HG03565 (cell line): ENCODE results near the gene COX18.
A peak's percentile ranks its signal among the peaks of the same experiment; 100 is the strongest.

Experiments used
- ATAC-seq: cut with Tn5 transposase; IDR thresholded peaks from one replicate; pipeline ENCODE4 v1.9.1; 2021; ENCODE audit warnings: mild to moderate bottlenecking, moderate library complexity; ENCODE audit not compliant: unreplicated experiment

The COX18 gene

DNA sequence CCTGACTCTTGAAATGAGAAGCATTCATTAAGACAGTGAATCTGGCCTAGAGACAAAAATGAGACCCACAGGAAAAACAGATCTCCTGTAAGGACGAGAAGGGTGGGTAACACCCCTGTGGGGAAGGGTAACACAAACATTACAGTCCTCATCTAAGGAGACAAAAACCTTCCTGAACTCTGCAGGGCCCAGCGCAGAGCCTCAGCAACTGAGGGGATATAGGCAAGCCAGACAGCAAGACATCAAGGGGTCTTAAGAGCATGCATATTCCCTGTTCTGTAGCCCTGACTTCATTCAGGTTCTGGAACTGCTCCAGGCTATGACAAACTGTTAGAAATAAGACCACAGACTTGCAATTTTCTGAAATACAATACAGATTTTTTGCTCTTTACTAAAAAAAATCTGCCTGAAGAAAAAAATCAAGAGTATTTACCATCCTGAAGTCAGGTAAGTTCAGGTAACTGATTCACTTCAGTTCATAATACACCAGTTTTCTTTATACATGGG lies 15.5 kb downstream of the COX18 start:
- ATAC-seq, result no peak

DNA sequence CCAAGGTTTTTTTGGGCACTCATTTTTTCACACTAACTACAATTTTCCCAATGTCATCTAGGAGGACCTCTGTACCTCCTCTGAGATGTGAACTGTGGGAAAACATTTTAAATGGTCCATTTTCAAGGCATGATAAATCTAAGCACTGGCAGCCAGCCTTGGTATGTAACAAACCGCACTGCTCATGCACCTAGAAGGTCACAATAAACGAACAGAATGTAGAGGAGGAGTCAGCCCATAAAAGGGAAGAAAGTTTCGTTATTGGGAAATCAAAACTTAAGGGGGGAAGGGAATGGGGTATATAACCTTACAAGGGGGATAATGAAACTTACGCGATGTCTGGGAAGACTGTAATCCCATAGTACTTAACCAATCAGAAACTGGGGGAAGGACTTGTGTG lies 16.4 kb downstream of the COX18 start:
- ATAC-seq, result no peak

DNA sequence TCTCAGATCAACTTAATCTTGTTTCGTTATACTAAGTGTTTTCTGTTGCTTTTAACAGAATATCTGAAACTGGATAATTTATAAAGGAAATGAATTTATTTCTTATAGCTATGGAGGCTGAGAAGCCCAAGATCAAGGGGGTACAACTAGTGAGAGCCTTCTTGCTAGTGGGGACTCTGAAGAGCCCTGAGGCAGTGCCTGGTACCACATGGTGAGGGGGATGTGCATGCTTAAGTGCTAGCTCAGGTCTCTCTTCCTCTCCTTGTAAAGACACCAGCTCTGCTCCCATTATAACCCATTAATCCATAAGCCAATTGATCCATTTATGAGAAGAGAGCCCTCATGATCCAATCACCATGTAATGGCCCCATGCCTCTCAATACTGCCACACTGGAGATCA lies 17.9 kb downstream of the COX18 start:
- no peak for ATAC-seq

DNA sequence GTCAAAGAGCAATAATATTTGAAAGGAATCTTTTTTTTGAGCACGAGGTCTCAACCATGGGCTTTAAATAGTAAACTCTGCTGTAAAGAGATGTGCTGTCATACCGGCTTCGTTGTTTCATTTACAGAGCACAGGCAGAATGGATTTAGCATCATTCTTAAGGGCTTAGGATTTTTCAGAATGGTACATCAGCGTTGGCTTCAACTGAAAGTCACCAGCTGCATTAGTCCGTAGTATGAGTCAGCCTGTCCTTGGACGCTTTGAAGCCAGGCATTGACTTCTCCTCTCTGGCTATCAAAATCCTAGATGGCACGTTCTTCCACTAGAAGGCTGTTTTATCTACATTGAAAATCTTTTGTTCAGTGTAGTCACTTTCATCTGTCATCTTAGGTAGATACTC lies 23.6 kb downstream of the COX18 start:
- ATAC-seq, result no peak

DNA sequence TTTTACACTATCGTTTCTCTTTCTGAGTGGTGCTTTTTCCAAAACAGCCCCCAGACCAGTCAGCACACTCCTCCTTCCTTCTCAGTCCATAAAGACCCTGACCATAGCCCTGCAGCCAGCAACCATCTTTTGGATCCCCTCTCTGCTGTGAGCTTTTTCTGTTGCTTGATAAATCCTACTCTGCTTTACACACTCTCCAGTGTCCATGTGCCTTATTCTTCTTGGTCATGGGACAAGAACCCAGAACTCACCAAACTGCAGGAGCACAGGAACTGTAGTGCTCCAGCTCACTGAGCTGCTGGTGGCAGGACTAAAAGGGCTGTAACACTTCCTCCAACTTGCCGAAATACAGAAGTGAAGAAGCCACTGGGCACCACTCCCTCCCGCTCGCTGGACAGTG lies 32.5 kb downstream of the COX18 start:
- ATAC-seq, result no peak

DNA sequence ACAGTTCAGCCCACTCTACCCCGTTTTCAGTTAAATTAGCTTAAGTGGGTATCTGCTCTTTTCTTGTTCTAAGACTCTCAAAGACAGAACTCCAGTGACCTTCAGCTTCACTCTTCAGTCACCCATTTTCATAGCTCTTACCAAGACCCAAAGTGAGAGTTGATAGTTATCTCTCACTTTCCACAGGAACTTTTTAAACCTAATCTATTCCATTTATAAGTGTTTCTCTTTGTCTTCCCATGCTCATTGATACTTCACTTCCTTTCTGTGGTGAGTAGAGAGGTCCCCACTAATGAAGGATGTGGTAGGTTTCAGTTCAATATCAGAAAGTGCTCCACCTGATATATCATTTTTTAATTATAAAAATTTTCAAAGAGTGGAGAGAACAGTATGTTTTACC lies 33.4 kb downstream of the COX18 start:
- ATAC-seq, result no peak

DNA sequence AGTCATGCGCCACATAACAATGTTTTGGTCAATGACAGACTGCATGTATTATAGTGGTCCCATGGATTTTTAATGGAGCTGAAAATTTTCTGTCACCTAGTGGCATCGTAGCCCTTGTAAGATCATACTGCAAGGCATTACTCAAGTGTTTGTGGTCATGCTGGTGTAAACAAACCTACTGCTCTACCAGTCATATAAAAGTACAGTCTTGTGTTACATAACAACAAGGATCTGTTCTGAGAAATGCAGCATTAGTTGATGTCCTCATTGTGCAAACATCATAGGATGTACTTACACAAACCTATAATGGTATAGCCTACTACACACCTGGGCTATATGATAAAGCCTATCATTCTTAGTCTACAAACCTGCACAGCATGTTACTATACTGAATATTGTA lies 34.6 kb downstream of the COX18 start:
- no peak for ATAC-seq

DNA sequence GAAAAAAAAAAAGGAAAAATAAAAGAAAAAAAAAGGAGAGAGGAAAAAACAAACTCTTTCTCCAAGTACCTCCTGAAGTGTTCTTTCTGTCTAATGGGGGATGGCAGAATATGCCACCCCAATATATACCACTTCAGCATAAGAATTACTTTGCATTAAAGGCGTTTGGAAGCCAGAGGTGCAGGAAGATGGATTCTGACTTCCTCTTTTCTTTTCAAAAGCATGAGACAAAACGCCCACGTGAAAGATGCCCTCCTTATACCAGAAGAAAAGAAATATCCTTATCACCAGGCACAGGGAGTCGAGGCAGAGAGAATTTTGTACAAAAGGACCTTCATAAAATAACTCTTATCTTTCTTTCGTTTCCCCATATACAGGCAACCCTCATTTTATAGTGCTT lies 40.9 kb downstream of the COX18 start:
- no peak for ATAC-seq

DNA sequence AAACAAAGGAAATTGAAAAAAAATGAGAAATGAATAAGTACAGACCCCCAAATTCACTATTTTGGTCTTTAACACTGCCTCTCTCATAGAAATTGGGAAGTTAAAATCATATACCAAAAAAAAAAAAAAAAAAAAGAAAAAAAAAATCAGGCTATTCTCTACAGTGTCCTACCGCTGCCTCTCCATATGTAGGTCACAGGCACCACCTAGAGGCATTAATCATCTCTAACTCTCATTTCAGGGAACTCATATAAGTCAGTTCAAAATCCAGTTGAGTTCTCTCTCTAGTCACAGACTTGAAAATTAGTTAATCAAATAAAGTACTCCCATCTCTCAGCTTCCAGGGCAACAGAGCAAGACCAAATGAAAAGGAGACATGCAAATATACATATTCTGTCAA lies 47.9 kb downstream of the COX18 start:
- no peak for ATAC-seq

DNA sequence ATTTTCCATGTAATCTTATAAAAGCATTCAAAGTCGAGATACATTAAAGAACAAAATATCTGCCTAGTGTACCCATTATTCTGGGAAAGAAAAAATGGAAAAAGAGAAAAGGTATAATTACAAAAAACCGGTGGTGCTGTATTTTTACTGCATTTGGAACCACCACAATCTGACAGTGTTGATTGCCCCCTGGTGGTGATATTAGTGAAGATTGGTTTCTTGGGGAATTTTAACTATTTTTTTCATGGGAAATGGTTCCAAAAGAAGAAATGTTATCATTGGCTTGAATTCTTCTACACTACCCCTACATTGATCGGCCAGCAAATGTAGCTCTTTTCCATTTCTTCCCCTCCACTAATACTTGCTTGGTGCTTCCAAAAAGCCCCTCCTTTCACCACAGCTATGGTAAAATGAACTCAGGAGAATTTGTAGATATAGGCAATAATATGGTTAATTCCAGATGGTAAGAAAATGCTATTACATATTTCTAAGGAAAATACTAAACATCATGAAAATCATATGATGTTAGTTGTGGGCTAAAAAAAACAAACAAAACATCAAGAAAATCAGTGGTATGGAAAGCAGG lies 50.0 kb downstream of the COX18 start:
- peak; percentile 39 for ATAC-seq

DNA sequence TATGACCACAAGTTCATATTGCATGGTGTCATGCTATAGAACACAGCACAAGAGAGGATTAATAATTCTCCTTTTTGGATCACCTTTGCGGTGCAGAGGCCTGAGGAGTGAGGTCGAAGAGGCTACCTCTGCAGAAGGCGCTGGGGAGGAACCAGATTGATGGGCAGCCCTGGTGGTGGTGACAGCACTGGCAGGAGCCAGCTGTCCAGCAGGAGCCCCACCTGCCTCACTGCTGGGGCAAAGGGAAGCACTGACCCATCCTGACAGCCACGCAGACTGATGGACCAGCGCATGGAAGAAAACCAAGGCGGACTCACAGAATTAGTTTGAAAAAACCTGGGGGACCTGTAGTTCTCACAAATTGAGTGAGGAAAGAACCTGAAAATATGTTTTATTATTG lies 50.9 kb downstream of the COX18 start:
- no peak for ATAC-seq

DNA sequence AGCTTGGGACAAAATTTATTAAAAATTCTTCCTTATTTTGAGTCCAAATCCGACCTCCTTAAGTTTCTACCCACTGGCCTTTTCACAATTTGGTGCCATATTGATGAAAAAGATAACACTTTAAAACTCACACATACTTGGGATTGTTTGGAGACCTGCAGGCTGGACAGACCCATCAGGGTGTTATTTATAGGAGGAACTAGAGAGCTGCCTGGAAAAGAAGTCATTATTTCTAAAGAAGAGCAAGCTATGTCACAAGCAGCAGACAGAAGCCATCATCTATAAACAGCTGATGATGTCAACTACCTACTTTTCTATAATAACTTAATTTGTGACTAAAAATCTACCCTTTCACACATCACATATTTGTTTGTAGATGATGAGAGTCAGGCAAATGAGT lies 56.2 kb downstream of the COX18 start:
- ATAC-seq, result no peak

DNA sequence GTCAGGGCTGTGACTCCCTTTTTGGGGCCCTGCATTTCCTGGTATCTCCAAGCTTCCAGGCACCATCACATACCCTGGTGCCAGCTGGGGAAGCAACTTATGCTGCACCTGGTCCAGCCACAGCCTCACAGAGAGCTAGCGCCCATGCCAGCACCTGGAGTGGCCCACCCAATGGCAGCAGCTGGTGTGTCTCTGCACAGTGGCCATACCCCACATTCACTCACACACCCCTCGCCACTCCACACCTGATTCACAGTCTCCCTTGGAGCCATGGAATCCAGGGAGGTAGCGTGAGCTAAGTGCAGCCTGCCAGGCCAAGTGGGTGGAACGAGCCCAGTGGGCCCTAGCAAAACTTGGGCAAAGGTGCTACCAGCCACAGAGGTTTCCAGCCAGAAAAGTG lies 56.8 kb downstream of the COX18 start:
- no peak for ATAC-seq

DNA sequence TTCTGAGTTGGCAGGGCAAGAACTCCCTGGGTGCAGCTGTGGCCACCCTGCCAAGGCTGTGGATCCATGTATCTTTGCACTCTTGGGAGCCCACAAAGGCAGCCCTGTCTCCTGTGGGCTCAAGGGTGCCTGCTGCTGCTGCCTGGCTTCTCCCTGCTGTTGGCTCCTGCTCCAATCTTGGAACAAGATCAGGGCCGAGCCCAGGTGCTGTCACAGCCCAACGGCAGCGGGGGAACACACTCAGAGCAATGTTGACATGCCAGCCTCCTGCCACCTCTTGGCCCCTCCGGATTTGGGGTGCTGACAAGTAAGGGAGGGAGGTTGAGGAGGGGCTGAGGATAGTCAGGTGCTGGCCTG lies 57.9 kb downstream of the COX18 start:
- ATAC-seq, result no peak

DNA sequence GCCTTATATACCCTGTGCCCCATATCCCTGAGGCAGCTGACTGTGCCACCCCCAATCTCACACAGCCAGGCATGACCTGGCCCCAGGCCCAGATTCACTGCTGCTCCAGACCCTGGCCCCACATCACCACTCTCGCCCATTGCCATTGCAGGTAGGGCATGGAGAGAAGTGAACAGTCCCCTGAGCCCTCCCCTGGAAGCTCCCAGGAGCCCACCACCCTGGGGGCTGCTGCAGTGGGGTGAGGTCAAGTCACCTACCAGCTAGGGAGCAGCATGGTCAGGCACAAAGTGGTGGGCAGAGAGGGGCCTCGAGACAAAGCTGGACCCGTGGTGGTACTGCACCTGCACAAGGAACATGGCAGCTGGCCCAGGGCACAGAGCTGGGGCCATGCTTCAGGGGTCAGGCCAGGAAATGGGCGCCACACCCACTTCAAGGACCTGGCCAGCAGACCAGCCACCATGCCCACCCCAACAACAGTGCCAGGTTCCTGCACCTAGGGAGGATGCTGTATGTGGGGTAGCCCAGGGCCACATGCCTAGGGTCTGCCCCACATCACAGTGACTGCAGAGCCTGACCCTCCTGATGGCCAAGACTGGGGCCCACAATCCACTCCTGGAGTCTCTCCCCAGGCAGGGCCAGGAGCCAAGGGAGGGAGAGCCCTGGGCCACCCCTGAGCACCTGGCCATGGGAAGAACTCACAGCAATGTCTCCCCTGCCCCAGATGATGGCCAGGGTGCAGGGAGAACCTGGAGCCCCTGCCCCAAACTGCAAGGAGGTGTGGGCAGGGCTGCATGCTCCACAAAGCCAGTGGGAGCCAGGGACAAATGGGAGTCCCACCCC lies 58.5 kb downstream of the COX18 start:
- ATAC-seq, result no peak

DNA sequence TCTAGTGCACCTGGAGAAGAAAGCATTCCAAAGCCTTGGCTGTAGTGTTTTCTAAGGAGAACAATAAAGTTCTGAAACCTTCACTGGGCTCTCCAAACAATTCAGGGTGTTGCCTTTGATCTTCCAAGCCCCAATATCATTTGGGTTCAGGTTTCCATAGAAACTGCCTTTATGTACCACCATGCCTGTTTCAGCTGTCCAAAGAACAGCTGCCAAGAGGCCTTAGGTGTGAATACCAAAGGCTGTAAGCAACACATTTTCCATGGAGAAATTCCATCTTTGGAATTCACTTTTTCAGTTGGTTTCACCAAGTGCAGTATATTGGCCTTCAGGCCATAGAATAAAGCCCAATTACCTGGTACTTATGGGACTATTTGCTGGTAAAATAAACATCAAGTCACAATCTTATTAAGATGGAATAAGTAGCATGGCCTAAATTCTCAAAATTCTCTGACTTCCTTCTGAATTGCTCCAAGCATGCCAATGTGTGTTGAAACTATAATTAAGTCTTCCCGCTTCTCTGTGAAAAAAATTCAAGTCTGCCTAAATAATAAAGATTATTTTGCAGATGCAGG lies 61.9 kb downstream of the COX18 start:
- no peak for ATAC-seq

DNA sequence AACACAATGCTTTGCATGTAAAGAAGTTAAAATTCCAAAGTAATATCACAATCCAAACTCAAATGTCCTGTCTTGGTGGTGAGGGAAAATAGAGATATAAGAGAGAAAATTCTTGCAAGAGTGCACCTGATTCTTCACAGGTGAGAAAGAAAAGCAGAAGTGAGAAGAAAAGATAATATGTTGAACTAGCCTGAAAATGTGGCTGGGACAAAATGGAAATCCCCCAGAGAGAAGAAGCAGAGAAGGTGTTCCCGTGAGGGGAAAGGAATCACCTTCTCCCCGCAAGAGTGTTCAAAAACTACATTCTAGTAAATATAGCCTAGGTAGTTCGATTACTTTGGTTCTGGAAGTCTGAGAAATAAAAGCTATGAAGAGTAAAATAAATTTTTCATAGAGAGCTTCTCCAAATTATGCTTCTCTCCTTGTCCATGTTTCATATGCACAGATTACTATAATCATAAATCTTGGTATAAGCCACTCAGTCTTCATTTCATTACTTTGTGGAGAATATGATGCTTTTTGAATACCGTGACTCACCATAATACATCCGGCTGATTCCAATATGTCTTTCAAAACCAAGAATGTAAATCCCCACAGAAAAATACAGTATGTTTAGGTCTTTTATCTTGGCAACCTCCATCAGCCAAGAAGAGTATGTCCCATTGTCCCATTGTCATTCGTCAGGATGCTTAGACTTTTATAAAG lies 63.1 kb downstream of the COX18 start:
- peak; percentile 89 for ATAC-seq

DNA sequence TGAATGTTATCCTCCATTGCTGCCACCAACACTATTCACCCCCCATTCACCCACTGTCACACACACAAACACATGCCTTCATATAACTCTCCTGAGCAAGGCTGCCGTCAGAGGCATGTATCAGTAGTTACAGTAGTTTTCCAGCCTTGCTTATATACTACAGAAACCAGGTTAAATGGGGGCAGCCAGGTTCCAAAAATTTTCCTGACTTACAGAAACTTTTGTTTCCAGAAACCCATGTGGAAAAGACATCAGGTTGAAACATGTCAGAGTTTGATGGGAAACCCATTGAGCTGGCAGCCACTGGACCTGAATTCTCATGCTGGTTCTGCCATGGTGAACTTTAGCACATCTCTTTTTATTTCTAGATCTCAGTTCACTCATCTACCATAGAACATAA lies 64.0 kb downstream of the COX18 start:
- no peak for ATAC-seq
